GM19438 (cell line): ENCODE results near the gene HLA-DRB5.
"Not testable (repeated sequence)": the region's sequence is repeated elsewhere in the genome, so short reads cannot be mapped to it uniquely, and the experiment has no call there.

Source experiments
- ATAC-seq: cut with Tn5 transposase; IDR thresholded peaks from one replicate; pipeline ENCODE4 v1.9.1; 2021; ENCODE audit warnings: low read depth; ENCODE audit not compliant: unreplicated experiment

The HLA-DRB5 gene

GRCh38 chr6:32517654-32518445, 12.2 kb downstream of the HLA-DRB5 start:
- ATAC-seq, result no peak

GRCh38 chr6:32501016-32501415, 29.1 kb downstream of the HLA-DRB5 start:
- no peak for ATAC-seq

GRCh38 chr6:32492351-32492750, 37.7 kb downstream of the HLA-DRB5 start:
- no peak for ATAC-seq

GRCh38 chr6:32491700-32492099, 38.4 kb downstream of the HLA-DRB5 start:
- no peak for ATAC-seq

- ATAC-seq, result no peak
Observed at GRCh38 chr6:32488083-32488482, 42.0 kb downstream of the HLA-DRB5 start.

GRCh38 chr6:32484614-32484998, 45.5 kb downstream of the HLA-DRB5 start:
- no peak for ATAC-seq

- ATAC-seq, result no peak
Observed at GRCh38 chr6:32483968-32484613, 46.0 kb downstream of the HLA-DRB5 start.

GRCh38 chr6:32475392-32476206, 54.5 kb downstream of the HLA-DRB5 start:
- ATAC-seq, result no peak

GRCh38 chr6:32473376-32474348, 56.4 kb downstream of the HLA-DRB5 start:
- peak; percentile 90 for ATAC-seq

GRCh38 chr6:32472781-32473375, 57.2 kb downstream of the HLA-DRB5 start:
- no peak for ATAC-seq

GRCh38 chr6:32467743-32468503, 62.2 kb downstream of the HLA-DRB5 start:
- ATAC-seq, result not testable (repeated sequence)
